ENCODE results near the gene DDX24.

DDX24 gene

GRCh38 chr14:94114589-94115057 lies 33.6 kb upstream of the DDX24 start:
- Histone ChIP-seq H3K27me3 (replicated peaks in 2 of 5; ENCODE audit: control insufficient read depth in 4 of 5, insufficient read depth in 5 of 5, low read length in 4 of 5) (peaks cover 0 to 4% (median 0%) of the 10 kb centered on the region in 5 experiments), H3K4me1 (ENCODE audit: control extremely low read depth in 1 of 4, control insufficient read depth in 4 of 4, insufficient read depth in 4 of 4, low read length in 3 of 4) (no peaks in the 10 kb centered on the region), H3K9me3 (ENCODE audit: control extremely low read depth in 1 of 5, control insufficient read depth in 4 of 5, insufficient read depth in 2 of 5, low read depth in 1 of 5, low read length in 4 of 5) (peaks cover 0 to 7% (median 3%) of the 10 kb centered on the region in 5 experiments), H3K36me3 (ENCODE audit: control insufficient read depth in 4 of 4, insufficient read depth in 4 of 4, low read length in 3 of 4) (no peaks in the 10 kb centered on the region), H3K27ac (ENCODE audit: insufficient read depth in 1 of 2, low read depth in 1 of 2, low read length in 2 of 2, poor library complexity in 1 of 2, severe bottlenecking in 2 of 2) (no peak overlapping the region), H3K4me3 (ENCODE audit: control insufficient read depth in 1 of 7, extremely low read depth in 1 of 7, insufficient read depth in 4 of 7, low read depth in 2 of 7, low read length in 6 of 7) (no peak overlapping the region)
- POLR2A ChIA-PET: no interaction called here
- no peak for DNase-seq
- WGBS (ENCODE audit: insufficient coverage): 94% methylated on average over 4 of the region's 5 CpGs
- CTCF ChIA-PET: no interaction called here

GRCh38 chr14:94113908-94114588 lies 33.0 kb upstream of the DDX24 start:
- Histone ChIP-seq H3K4me1 (ENCODE audit: control extremely low read depth in 1 of 4, control insufficient read depth in 4 of 4, insufficient read depth in 4 of 4, low read length in 3 of 4) (no peaks in the 10 kb centered on the region), H3K36me3 (ENCODE audit: control insufficient read depth in 4 of 4, insufficient read depth in 4 of 4, low read length in 3 of 4) (no peaks in the 10 kb centered on the region), H3K27ac (ENCODE audit: insufficient read depth in 1 of 2, low read depth in 1 of 2, low read length in 2 of 2, poor library complexity in 1 of 2, severe bottlenecking in 2 of 2) (no peak overlapping the region), H3K9me3 (ENCODE audit: control extremely low read depth in 1 of 5, control insufficient read depth in 4 of 5, insufficient read depth in 2 of 5, low read depth in 1 of 5, low read length in 4 of 5) (peaks cover 0 to 1% (median 0%) of the 10 kb centered on the region in 5 experiments), H3K4me3 (ENCODE audit: control insufficient read depth in 1 of 7, extremely low read depth in 1 of 7, insufficient read depth in 4 of 7, low read depth in 2 of 7, low read length in 6 of 7) (no peak overlapping the region), H3K27me3 (replicated peaks in 2 of 5; ENCODE audit: control insufficient read depth in 4 of 5, insufficient read depth in 5 of 5, low read length in 4 of 5) (peaks cover 0 to 2% (median 0%) of the 10 kb centered on the region in 5 experiments)
- no peak for DNase-seq
- CTCF ChIA-PET: interaction anchor here (1.8 kb wide), 1 partner anchor 18 kb away, joined by 5 read pairs; no protein-coding TSS in a partner anchor
- POLR2A ChIA-PET: interaction anchor here (0.6 kb wide), 1 partner anchor 1671 kb away, joined by 4 read pairs; no protein-coding TSS in a partner anchor
- WGBS (ENCODE audit: insufficient coverage): 92% methylated on average over 5 of the region's 5 CpGs

- Histone ChIP-seq H3K4me3 (ENCODE audit: control insufficient read depth in 1 of 7, extremely low read depth in 1 of 7, insufficient read depth in 4 of 7, low read depth in 2 of 7, low read length in 6 of 7) (no peak overlapping the region), H3K27ac (ENCODE audit: insufficient read depth in 1 of 2, low read depth in 1 of 2, low read length in 2 of 2, poor library complexity in 1 of 2, severe bottlenecking in 2 of 2) (no peak overlapping the region), H3K27me3 (replicated peaks in 2 of 5; ENCODE audit: control insufficient read depth in 4 of 5, insufficient read depth in 5 of 5, low read length in 4 of 5) (peaks cover 0 to 2% (median 0%) of the 10 kb centered on the region in 5 experiments), H3K9me3 (ENCODE audit: control extremely low read depth in 1 of 5, control insufficient read depth in 4 of 5, insufficient read depth in 2 of 5, low read depth in 1 of 5, low read length in 4 of 5) (no peaks in the 10 kb centered on the region), H3K4me1 (ENCODE audit: control extremely low read depth in 1 of 4, control insufficient read depth in 4 of 4, insufficient read depth in 4 of 4, low read length in 3 of 4) (no peaks in the 10 kb centered on the region), H3K36me3 (ENCODE audit: control insufficient read depth in 4 of 4, insufficient read depth in 4 of 4, low read length in 3 of 4) (no peaks in the 10 kb centered on the region)
- POLR2A ChIA-PET: interaction anchor here (0.6 kb wide), 1 partner anchor 1672 kb away, joined by 4 read pairs; no protein-coding TSS in a partner anchor
- CTCF ChIA-PET: interaction anchor here (1.3 to 1.8 kb wide), 3 partner anchors 10 to 67 kb away, joined by 3 to 5 read pairs (median 4); no protein-coding TSS in a partner anchor
- 98% methylated on average over 6 of the region's 6 CpGs for WGBS (ENCODE audit: insufficient coverage)
- no peak for DNase-seq
Measured at GRCh38 chr14:94113490-94113889, 32.5 kb upstream of the DDX24 start.

- WGBS (ENCODE audit: insufficient coverage): 93% methylated on average over 6 of the region's 7 CpGs
- ChIA-PET POLR2A (interaction anchor here (0.6 kb wide), 1 partner anchor 1672 kb away, joined by 4 read pairs; no protein-coding TSS in a partner anchor), CTCF (interaction anchor here (1.3 to 1.8 kb wide), 3 partner anchors 10 to 68 kb away, joined by 3 to 5 read pairs (median 4); no protein-coding TSS in a partner anchor)
Measured at GRCh38 chr14:94113073-94113472, 32.1 kb upstream of the DDX24 start.

GRCh38 chr14:94112513-94113063 lies 31.6 kb upstream of the DDX24 start:
- no peaks in the 10 kb centered on the region for H3K36me3 ChIP-seq (ENCODE audit: control insufficient read depth in 4 of 4, insufficient read depth in 4 of 4, low read length in 3 of 4)
- H3K4me1 ChIP-seq (ENCODE audit: control extremely low read depth in 1 of 4, control insufficient read depth in 4 of 4, insufficient read depth in 4 of 4, low read length in 3 of 4): no peaks in the 10 kb centered on the region
- H3K27me3 ChIP-seq (replicated peaks in 2 of 5; ENCODE audit: control insufficient read depth in 4 of 5, insufficient read depth in 5 of 5, low read length in 4 of 5): peaks cover 0 to 2% (median 0%) of the 10 kb centered on the region in 5 experiments
- H3K4me3 ChIP-seq (ENCODE audit: control insufficient read depth in 1 of 7, extremely low read depth in 1 of 7, insufficient read depth in 4 of 7, low read depth in 2 of 7, low read length in 6 of 7): no peak overlapping the region
- ChIA-PET POLR2A (no interaction called here), CTCF (interaction anchor here (1.3 to 1.8 kb wide), 3 partner anchors 9 to 68 kb away, joined by 3 to 5 read pairs (median 4); no protein-coding TSS in a partner anchor)
- no peak overlapping the region for H3K27ac ChIP-seq (ENCODE audit: insufficient read depth in 1 of 2, low read depth in 1 of 2, low read length in 2 of 2, poor library complexity in 1 of 2, severe bottlenecking in 2 of 2)
- WGBS (ENCODE audit: insufficient coverage): 98% methylated on average over 6 of the region's 6 CpGs
- DNase-seq: no peak
- H3K9me3 ChIP-seq (ENCODE audit: control extremely low read depth in 1 of 5, control insufficient read depth in 4 of 5, insufficient read depth in 2 of 5, low read depth in 1 of 5, low read length in 4 of 5): no peaks in the 10 kb centered on the region

More at GRCh38 chr14:94113073-94113472, 32.1 kb upstream of the DDX24 start:
- Histone ChIP-seq H3K27me3 (replicated peaks in 2 of 5; ENCODE audit: control insufficient read depth in 4 of 5, insufficient read depth in 5 of 5, low read length in 4 of 5) (peaks cover 0 to 2% (median 0%) of the 10 kb centered on the region in 5 experiments), H3K9me3 (ENCODE audit: control extremely low read depth in 1 of 5, control insufficient read depth in 4 of 5, insufficient read depth in 2 of 5, low read depth in 1 of 5, low read length in 4 of 5) (no peaks in the 10 kb centered on the region), H3K36me3 (ENCODE audit: control insufficient read depth in 4 of 4, insufficient read depth in 4 of 4, low read length in 3 of 4) (no peaks in the 10 kb centered on the region), H3K27ac (ENCODE audit: insufficient read depth in 1 of 2, low read depth in 1 of 2, low read length in 2 of 2, poor library complexity in 1 of 2, severe bottlenecking in 2 of 2) (no peak overlapping the region), H3K4me1 (ENCODE audit: control extremely low read depth in 1 of 4, control insufficient read depth in 4 of 4, insufficient read depth in 4 of 4, low read length in 3 of 4) (no peaks in the 10 kb centered on the region), H3K4me3 (ENCODE audit: control insufficient read depth in 1 of 7, extremely low read depth in 1 of 7, insufficient read depth in 4 of 7, low read depth in 2 of 7, low read length in 6 of 7) (no peak overlapping the region)
- no peak for DNase-seq

GRCh38 chr14:94111276-94112095 lies 30.5 kb upstream of the DDX24 start:
- POLR2A ChIA-PET: no interaction called here
- Histone ChIP-seq H3K4me3 (ENCODE audit: control insufficient read depth in 1 of 7, extremely low read depth in 1 of 7, insufficient read depth in 4 of 7, low read depth in 2 of 7, low read length in 6 of 7) (no peak overlapping the region), H3K27ac (ENCODE audit: insufficient read depth in 1 of 2, low read depth in 1 of 2, low read length in 2 of 2, poor library complexity in 1 of 2, severe bottlenecking in 2 of 2) (no peak overlapping the region), H3K4me1 (ENCODE audit: control extremely low read depth in 1 of 4, control insufficient read depth in 4 of 4, insufficient read depth in 4 of 4, low read length in 3 of 4) (no peaks in the 10 kb centered on the region), H3K27me3 (replicated peaks in 2 of 5; ENCODE audit: control insufficient read depth in 4 of 5, insufficient read depth in 5 of 5, low read length in 4 of 5) (peaks cover 0 to 2% (median 0%) of the 10 kb centered on the region in 5 experiments), H3K36me3 (ENCODE audit: control insufficient read depth in 4 of 4, insufficient read depth in 4 of 4, low read length in 3 of 4) (no peaks in the 10 kb centered on the region), H3K9me3 (ENCODE audit: control extremely low read depth in 1 of 5, control insufficient read depth in 4 of 5, insufficient read depth in 2 of 5, low read depth in 1 of 5, low read length in 4 of 5) (no peaks in the 10 kb centered on the region)
- no peak for DNase-seq
- 92% methylated on average over 15 of the region's 20 CpGs for WGBS (ENCODE audit: insufficient coverage)
- CTCF ChIA-PET: interaction anchor here (1.6 kb wide), 1 partner anchor 8 kb away, joined by 4 read pairs; no protein-coding TSS in a partner anchor
